ENCODE results near the gene SORCS1. TPM values are rescaled to one million over a fixed set of nuclear protein-coding genes. Genes with fewer than 3 reads are reported as not detected.

The SORCS1 gene
- total and polyA plus RNA-seq, 2 of the 8 experiments (the other 6 are each of a cell fraction or from before 2014, with no cell fraction given), result 4.1 to 4.6 TPM

DNA sequence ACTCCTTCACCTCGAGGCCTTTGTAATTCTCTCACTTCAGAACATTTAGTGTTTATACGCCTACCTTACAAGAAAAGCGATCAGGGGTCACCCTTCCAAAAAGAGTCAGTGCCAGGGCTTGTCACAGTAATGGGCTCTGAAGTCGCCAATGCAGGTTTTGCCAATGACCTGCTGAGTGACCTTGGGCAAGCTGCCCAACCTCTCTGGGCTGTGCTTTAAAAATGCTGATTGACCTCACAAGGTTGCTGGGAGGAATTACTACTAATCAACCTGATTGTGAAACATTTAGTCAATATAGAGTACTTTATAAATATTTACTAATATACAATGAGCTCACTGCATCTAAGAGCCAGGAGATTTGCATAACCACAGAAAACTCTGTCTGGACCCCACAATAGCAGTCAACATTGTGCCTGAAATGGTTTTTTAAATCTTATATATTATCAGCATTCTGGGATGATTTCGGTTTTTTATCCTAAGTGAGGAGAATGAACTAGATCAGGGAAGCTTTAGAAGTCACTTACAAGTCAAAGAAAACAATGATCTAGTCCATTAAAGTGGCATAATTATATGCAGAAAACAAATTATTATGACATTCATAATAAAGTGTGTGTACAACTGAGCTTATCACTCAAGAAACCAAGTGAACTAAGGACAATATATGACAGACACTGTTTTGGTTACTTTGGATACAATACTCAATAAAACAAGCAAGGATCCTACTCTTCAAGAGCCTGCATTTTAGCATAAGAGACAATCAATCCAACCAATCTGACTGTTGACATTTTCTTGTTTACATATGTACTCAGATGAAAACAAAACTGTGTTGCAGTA is 290.5 kb downstream of the SORCS1 start:
- Histone ChIP-seq H2BK5ac (ENCODE audit: low read depth, low read length) (no peak overlapping the region), H4K20me1 (replicated peaks in 1 of 2; ENCODE audit: control insufficient read depth in 1 of 2, insufficient read depth in 2 of 2, low read length in 2 of 2) (no peaks in the 10 kb centered on the region), H3K4me1 (replicated peaks in 1 of 4; ENCODE audit: control insufficient read depth in 3 of 4, insufficient read depth in 4 of 4, low read length in 3 of 4) (peaks cover 0 to 4% (median 0%) of the 10 kb centered on the region in 4 experiments; a peak in 1 of 7 replicates), H3K56ac (replicated peaks; ENCODE audit: insufficient read length, low read depth, low read length) (no peak overlapping the region), H2BK12ac (ENCODE audit: low read depth, low read length) (no peak overlapping the region), H4K91ac (replicated peaks; ENCODE audit: insufficient read length, low read length) (no peak overlapping the region), H2AFZ (ENCODE audit: low read length) (no peak overlapping the region), H3K4ac (replicated peaks; ENCODE audit: insufficient read length, low read depth, low read length) (no peak overlapping the region), H2AK5ac (ENCODE audit: low read depth, low read length) (no peak overlapping the region), H2BK20ac (ENCODE audit: low read length) (no peak overlapping the region), H3K79me1 (ENCODE audit: low read depth, low read length) (no peaks in the 10 kb centered on the region), H2BK120ac (replicated peaks; ENCODE audit: low read depth, low read length) (no peak overlapping the region), H3K79me2 (ENCODE audit: control insufficient read depth in 1 of 2, insufficient read depth in 2 of 2, low read length in 2 of 2) (no peaks in the 10 kb centered on the region), H3K4me3 (ENCODE audit: extremely low read depth in 1 of 4, insufficient read depth in 2 of 4, low read depth in 3 of 4, low read length in 4 of 4) (no peak overlapping the region), H3K27me3 (replicated peaks in 1 of 4; ENCODE audit: control insufficient read depth in 3 of 4, extremely low read depth in 1 of 4, insufficient read depth in 3 of 4, low read length in 3 of 4) (no peaks in the 10 kb centered on the region), H3K27ac (ENCODE audit: low read depth, low read length) (no peak overlapping the region), H3K9ac (replicated peaks in 1 of 4; ENCODE audit: extremely low read depth in 1 of 4, low read depth in 3 of 4, low read length in 3 of 4) (no peak overlapping the region), H3K23me2 (ENCODE audit: low read depth, low read length) (no peaks in the 10 kb centered on the region), H3K14ac (ENCODE audit: insufficient read length) (no peak overlapping the region), H3K18ac (ENCODE audit: extremely low read depth, low read length) (no peak overlapping the region), H3K23ac (ENCODE audit: insufficient read length) (no peak overlapping the region), H2BK15ac (ENCODE audit: low read length) (no peak overlapping the region), H3K9me3 (ENCODE audit: insufficient read depth in 2 of 2, low read depth in 1 of 2, low read length in 1 of 2) (peaks cover 0 to 4% of the 10 kb centered on the region in 2 experiments; a peak in 1 of 4 replicates), H3K36me3 (ENCODE audit: control insufficient read depth in 2 of 4, insufficient read depth in 4 of 4, low read length in 3 of 4) (no peaks in the 10 kb centered on the region), H4K8ac (ENCODE audit: extremely low read depth, insufficient read depth, low read length) (no peak overlapping the region), H4K5ac (ENCODE audit: insufficient read length, low read depth, low read length) (no peak overlapping the region), H3K4me2 (ENCODE audit: insufficient read depth in 1 of 2, low read depth in 2 of 2, low read length in 2 of 2) (no peak overlapping the region)
- ChIA-PET CTCF (ENCODE audit: partially characterized antibody) (interaction anchor here (0.5 to 1.3 kb wide), 2 partner anchors 11 to 249 kb away, joined by 3 read pairs; no protein-coding TSS in a partner anchor), POLR2A (ENCODE audit: partially characterized antibody) (no interaction called here)
- 95% methylated on average over 5 of the region's 5 CpGs; no CpG with 5 or more reads in 1 of the 2 experiments for WGBS, 2 experiments (ENCODE audit: extremely low coverage in 1 of 2, insufficient coverage in 1 of 2, insufficient read length in 1 of 2, insufficient replicate concordance in 2 of 2, low coverage in 1 of 2, low lambda C conversion rate in 2 of 2, missing lambda C conversion rate in 1 of 2)
- DNase-seq (ENCODE audit: low read depth in 1 of 2, low spot score in 2 of 2), result no peak
- TF ChIP-seq, protein P1, sequence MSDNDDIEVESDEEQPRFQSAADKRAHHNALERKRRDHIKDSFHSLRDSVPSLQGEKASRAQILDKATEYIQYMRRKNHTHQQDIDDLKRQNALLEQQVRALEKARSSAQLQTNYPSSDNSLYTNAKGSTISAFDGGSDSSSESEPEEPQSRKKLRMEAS (IDR thresholded peaks at IDR 0.05), result no peak
- FAIRE-seq, result no peak
